K562 (cell line): ENCODE measurements around the gene TRAPPC8. TPM values are rescaled to one million over a fixed set of nuclear protein-coding genes. Genes with fewer than 3 reads are reported as not detected.

ENCODE experiments used
- ATAC-seq: fragments of 200-7000 bp; cut with Tn5 transposase; 3 replicates; pipeline ENCODE4 v1.9.1; 2020; ENCODE audit warnings: moderate library complexity
- BruUV-seq: library from RNA; stranded (reverse); fragments of 400-500 nt; replicated peaks from 2 replicates; lab custom pipeline; 2021; lab: Mats Ljungman, UMichigan
- CTCF ChIA-PET: fragments of 300-600 bp; formaldehyde crosslinking; extraction: SDS; loops from one replicate; lab custom pipeline; 2021; ENCODE audit warnings: low intra/inter-chr PET ratio; lab: Yijun Ruan, JAX
- POLR2A ChIA-PET: fragments of 300-600, 350-650 bp; sonication (Branson Sonifier 250); formaldehyde crosslinking; extraction: SDS; loops from one replicate; lab custom pipeline; 2021; ENCODE audit warnings: antibody characterized with exemption, inconsistent platforms; lab: Yijun Ruan, JAX
- DNase-seq, 4 experiments: peaks; one replicate each; pipeline versions ENCODE4 v3.0.0 to v3.0.0-alpha.2; 2011 to 2018; ENCODE audit warnings: low spot score in 3 of 4, mixed read lengths in 3 of 4; ENCODE audit errors: extremely low read depth in 1 of 4
- FAIRE-seq: peaks from 2 replicates; lab custom pipeline; 2011; peaks lifted over from hg19 to GRCh38; lab: Jason Lieb, UNC
- H2AFZ ChIP-seq: 2 replicates; pipeline ENCODE4 v1.6.0; 2011; ENCODE audit warnings: low read depth, low read length, control low read depth, inconsistent platforms
- H3K27ac ChIP-seq: fragments of 200-600 bp; 3 replicates; pipeline ENCODE4 v1.8.0; 2011; ENCODE audit warnings: low read depth, mild to moderate bottlenecking, control low read depth, inconsistent platforms, low read length, moderate library complexity, mixed read lengths; ENCODE audit errors: extremely low read depth
- H3K27me3 ChIP-seq, 2 experiments: fragments of 300-600 bp in 1 of 2; 2 replicates in 1 of 2; 3 replicates in 1 of 2; pipeline versions ENCODE4 v1.6.0 to v1.8.0; 2011; ENCODE audit warnings: inconsistent platforms in 2 of 2, low read length in 2 of 2, mild to moderate bottlenecking in 1 of 2, mixed read lengths in 1 of 2, moderate library complexity in 1 of 2; ENCODE audit not compliant: control insufficient read depth in 2 of 2, insufficient read depth in 2 of 2
- H3K36me3 ChIP-seq: fragments of 300-600 bp; 3 replicates; pipeline ENCODE4 v1.8.0; 2011; ENCODE audit warnings: mild to moderate bottlenecking, low read length, inconsistent platforms; ENCODE audit not compliant: control insufficient read depth, insufficient read depth
- H3K4me1 ChIP-seq, 2 experiments: fragments of 200-600 bp in 1 of 2; replicated peaks in 1 of 2; 2 replicates in 1 of 2; 3 replicates in 1 of 2; pipeline versions ENCODE4 v1.5.1 to v1.8.0; 2011; ENCODE audit warnings: inconsistent platforms in 2 of 2, low read length in 2 of 2, mild to moderate bottlenecking in 1 of 2, mixed read lengths in 1 of 2, moderate library complexity in 1 of 2; ENCODE audit not compliant: control insufficient read depth in 2 of 2, insufficient read depth in 2 of 2
- H3K4me2 ChIP-seq: 2 replicates; pipeline ENCODE4 v1.6.1; 2011; ENCODE audit warnings: low read length, control low read depth, inconsistent platforms, mixed read lengths; ENCODE audit not compliant: insufficient read depth
- H3K4me3 ChIP-seq: fragments of 200-600 bp; sonication (generic), shearing (Covaris generic); 2 replicates; pipeline ENCODE4 v1.5.1; 2016; ENCODE audit warnings: control low read depth, inconsistent platforms
- H3K79me2 ChIP-seq: fragments of 200-600 bp; 3 replicates; pipeline ENCODE4 v1.8.0; 2011; ENCODE audit warnings: low read length, inconsistent platforms; ENCODE audit not compliant: control insufficient read depth, insufficient read depth
- H3K9ac ChIP-seq, 2 experiments: 2 replicates each; pipeline versions ENCODE4 v1.6.0 to v1.6.1; 2011; ENCODE audit warnings: low read depth in 2 of 2, low read length in 2 of 2, control low read depth in 1 of 2, inconsistent platforms in 1 of 2, mild to moderate bottlenecking in 1 of 2, mixed read lengths in 1 of 2; ENCODE audit not compliant: insufficient read depth in 1 of 2
- H3K9me1 ChIP-seq: one replicate; pipeline ENCODE4 v1.6.0; 2011; ENCODE audit warnings: inconsistent platforms, mild to moderate bottlenecking, low read length, moderate library complexity; ENCODE audit not compliant: control insufficient read depth, insufficient read depth
- H3K9me3 ChIP-seq: replicated peaks from 2 replicates; pipeline ENCODE4 v1.5.1; 2011; ENCODE audit warnings: low read depth, low read length, inconsistent platforms; ENCODE audit not compliant: control insufficient read depth, insufficient read depth
- H4K20me1 ChIP-seq: replicated peaks from 2 replicates; pipeline ENCODE4 v1.6.1; 2011; ENCODE audit warnings: low read length, inconsistent platforms, mixed read lengths; ENCODE audit not compliant: control insufficient read depth, insufficient read depth
- MYBL2 ChIP-seq, 2 experiments: fragments of 450-650 bp in 1 of 2; sonication (generic) in 1 of 2; formaldehyde crosslinking in 1 of 2; IDR thresholded peaks; 2 replicates each; pipeline versions ENCODE4 v1.6.1 to v1.8.1; 2017 to 2022; ENCODE audit warnings: borderline replicate concordance in 1 of 2, inconsistent platforms in 1 of 2, low read depth in 1 of 2, mild to moderate bottlenecking in 1 of 2, missing genetic modification reagents in 1 of 2, moderate library complexity in 1 of 2
- NFE2L1 ChIP-seq: fragments of 450-650 bp; IDR thresholded peaks from 2 replicates; pipeline ENCODE4 v1.6.1; 2016; ENCODE audit warnings: missing genetic modification characterization, low read depth, mild to moderate bottlenecking, missing compliant biosample characterization, moderate library complexity, borderline replicate concordance
- NFXL1 ChIP-seq: fragments of 450-650 bp; formaldehyde crosslinking; IDR thresholded peaks from 2 replicates; pipeline ENCODE4 v1.4.0; 2021; ENCODE audit warnings: mild to moderate bottlenecking
- SMAD3 ChIP-seq: fragments of 450-650 bp; formaldehyde crosslinking; conservative IDR thresholded peaks from 2 replicates; pipeline ENCODE4 v1.4.0; 2020; ENCODE audit warnings: mild to moderate bottlenecking
- SREBF1 ChIP-seq: fragments of 150-350 bp; IDR thresholded peaks from 2 replicates; pipeline ENCODE4 v1.6.1; 2014; ENCODE audit warnings: antibody characterized with exemption, low read depth, low read length, borderline replicate concordance
- STAT5B ChIP-seq: fragments of 250-450 bp; sonication (Bioruptor Pico); IDR thresholded peaks from 2 replicates; pipeline ENCODE4 v1.8.0; 2021; ENCODE audit warnings: mild to moderate bottlenecking, inconsistent platforms
- WGBS: fragments of 100-300 bp; shearing (Covaris generic); methylation state at CpG from one replicate; pipeline ENCODE4 v1.1.6; 2016; ENCODE audit warnings: low coverage, mixed read lengths; ENCODE audit not compliant: insufficient coverage; ENCODE audit errors: missing lambda C conversion rate; 5-methylcytosine and 5-hydroxymethylcytosine counted together
- in situ Hi-C: fragments of 300-500 bp; cut with MboI; formaldehyde crosslinking; loops from 4 replicates; pipeline ENCODE4 v1.15.0; 2018; ENCODE audit warnings: inconsistent platforms, mixed read lengths
- intact Hi-C: fragments of 100-400 bp; cut with micrococcal nuclease; formaldehyde crosslinking; loops from 2 replicates; pipeline ENCODE4 v1.14.2; 2022
- polyA plus RNA-seq, 8 experiments: library from polyadenylated mRNA; depleted of rRNA in 4 of 8; stranded (reverse) in 5 of 8; unstranded in 3 of 8; fragments of >200 nt; fragmentation: Nextera tagmentation in 2 of 8; fragmentation: Illumina TruSeq in 1 of 8; extraction: Ambion mirVana in 2 of 8; extraction: Trizol in 1 of 8; gene quantifications; 2 replicates each; pipeline versions ENCODE4 v1.2.1 to v1.2.3, GENCODE V29; 2011 to 2014; ENCODE audit warnings: inconsistent platforms in 1 of 8, missing spikeins in 1 of 8
- total RNA-seq, 7 experiments: library from RNA; depleted of rRNA in 6 of 7; stranded (reverse); fragments of >200 nt in 6 of 7; fragmentation: Illumina TruSeq in 2 of 7; extraction: Trizol in 2 of 7; gene quantifications; 2 replicates each; pipeline versions ENCODE4 v1.2.1 to v1.2.3, GENCODE V29; 2011 to 2021; ENCODE audit warnings: low replicate concordance in 1 of 7
- TF ChIP-seq, protein P1 (sequence below): fragments of 150-350 bp; IDR thresholded peaks from 2 replicates; pipeline ENCODE4 v1.6.1; 2014; ENCODE audit warnings: low read depth, mild to moderate bottlenecking, low read length, borderline replicate concordance
- TF ChIP-seq, protein P2 (sequence below): sonication (generic); formaldehyde crosslinking; IDR thresholded peaks from 2 replicates; pipeline ENCODE4 v1.8.1; 2022; ENCODE audit warnings: missing genetic modification reagents
- TF ChIP-seq, protein P3 (sequence below): fragments of 250-450 bp; sonication (Bioruptor Pico); IDR thresholded peaks from 2 replicates; pipeline ENCODE4 v1.4.0; 2020; ENCODE audit warnings: mild to moderate bottlenecking, moderate library complexity, borderline replicate concordance

TRAPPC8 gene
- total and polyA plus RNA-seq, 9 of the 15 experiments (the other 6 are each of a cell fraction or from before 2014, with no cell fraction given): 20.1 to 111 (median 35.6) TPM

DNA sequence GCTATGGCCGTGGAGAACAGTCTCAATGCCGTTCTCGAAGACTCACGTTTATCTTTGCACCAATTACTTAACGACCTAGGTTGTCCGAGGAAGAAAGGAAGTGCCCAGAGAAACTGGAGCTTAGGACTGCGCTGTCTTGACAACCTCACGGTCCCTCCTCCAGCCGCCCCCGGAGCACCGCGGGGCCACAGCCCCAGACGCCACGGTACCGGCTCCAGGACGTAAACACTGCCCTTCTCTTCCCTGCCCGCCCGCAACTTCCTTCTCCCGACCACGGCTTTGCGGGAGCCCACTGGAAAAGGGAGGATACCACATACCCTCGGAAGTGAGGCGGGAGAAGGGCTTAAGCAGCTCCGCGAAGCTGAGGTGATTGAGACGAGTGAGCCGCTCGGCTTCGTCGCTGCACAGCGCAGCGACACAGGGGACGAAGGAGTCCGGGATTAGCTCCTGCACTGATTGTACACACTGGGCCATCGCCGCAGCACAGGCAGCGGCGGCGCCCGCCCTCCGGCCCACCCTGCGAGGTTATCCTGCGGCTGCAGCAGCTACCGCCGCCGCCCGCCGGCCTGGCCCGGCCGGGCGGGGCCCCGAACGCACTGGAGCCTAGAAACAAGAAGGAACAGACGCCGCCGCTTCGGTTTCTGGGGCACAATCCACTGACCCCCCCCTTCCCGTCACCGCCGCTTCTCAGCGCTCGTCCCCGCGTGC lies 483 bp downstream of the TRAPPC8 start (continued):
- TF ChIP-seq, protein P1, sequence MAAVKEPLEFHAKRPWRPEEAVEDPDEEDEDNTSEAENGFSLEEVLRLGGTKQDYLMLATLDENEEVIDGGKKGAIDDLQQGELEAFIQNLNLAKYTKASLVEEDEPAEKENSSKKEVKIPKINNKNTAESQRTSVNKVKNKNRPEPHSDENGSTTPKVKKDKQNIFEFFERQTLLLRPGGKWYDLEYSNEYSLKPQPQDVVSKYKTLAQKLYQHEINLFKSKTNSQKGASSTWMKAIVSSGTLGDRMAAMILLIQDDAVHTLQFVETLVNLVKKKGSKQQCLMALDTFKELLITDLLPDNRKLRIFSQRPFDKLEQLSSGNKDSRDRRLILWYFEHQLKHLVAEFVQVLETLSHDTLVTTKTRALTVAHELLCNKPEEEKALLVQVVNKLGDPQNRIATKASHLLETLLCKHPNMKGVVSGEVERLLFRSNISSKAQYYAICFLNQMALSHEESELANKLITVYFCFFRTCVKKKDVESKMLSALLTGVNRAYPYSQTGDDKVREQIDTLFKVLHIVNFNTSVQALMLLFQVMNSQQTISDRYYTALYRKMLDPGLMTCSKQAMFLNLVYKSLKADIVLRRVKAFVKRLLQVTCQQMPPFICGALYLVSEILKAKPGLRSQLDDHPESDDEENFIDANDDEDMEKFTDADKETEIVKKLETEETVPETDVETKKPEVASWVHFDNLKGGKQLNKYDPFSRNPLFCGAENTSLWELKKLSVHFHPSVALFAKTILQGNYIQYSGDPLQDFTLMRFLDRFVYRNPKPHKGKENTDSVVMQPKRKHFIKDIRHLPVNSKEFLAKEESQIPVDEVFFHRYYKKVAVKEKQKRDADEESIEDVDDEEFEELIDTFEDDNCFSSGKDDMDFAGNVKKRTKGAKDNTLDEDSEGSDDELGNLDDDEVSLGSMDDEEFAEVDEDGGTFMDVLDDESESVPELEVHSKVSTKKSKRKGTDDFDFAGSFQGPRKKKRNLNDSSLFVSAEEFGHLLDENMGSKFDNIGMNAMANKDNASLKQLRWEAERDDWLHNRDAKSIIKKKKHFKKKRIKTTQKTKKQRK: no peak
- no peak for TF ChIP-seq NFE2L1 (tag)
- TF ChIP-seq SREBF1: no peak

DNA sequence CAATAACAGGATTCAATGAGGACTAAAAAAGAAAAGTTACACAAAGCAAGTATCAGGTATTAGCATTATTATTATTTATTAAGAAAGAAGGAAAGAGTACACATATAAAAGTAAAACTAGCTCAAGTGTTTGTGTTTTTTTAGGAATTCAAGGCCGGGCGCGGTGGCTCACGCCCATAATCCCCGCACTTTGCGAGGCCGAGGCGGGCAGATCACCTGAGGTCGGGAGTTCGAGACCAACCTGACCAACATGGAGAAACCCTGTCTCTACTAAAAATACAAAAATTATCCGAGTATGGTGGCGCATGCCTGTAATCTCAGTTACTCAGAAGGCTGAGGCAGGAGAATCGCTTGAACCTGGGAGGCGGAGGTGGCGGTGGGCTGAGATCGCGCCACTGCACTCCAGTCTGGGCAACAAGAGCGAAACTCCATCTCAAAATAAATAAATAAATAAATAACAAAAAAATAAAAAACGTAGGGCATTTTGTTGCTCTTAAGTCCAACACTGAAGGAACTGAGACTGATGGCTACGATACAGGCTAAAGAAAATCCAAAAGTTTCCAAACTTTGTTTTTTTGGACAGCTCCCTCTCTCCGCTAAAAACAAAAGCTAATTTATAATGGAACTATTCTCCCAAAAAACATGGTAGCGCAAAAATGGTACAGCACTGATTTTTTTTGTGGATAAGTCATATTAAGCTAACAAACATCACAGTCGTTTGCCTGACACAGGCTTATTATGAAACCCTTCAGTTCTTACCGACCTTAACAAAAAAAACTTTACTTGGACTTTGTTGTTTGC lies 1.7 kb downstream of the TRAPPC8 start:
- Histone ChIP-seq H4K20me1 (0 out of 2 replicates have a peak, but pooled peaks cover 10% of the 10 kb centered on the region), H3K27me3 (no peaks in the 10 kb centered on the region), H3K4me3 (peak overlapping the region; percentile 93), H3K36me3 (peaks cover 26% of the 10 kb centered on the region), H3K9ac (peak overlapping the region in 1 of 2 experiments; percentile 90; a peak in 3 of 4 replicates), H3K9me3 (no peaks in the 10 kb centered on the region), H3K4me1 (peaks cover 17 to 23% of the 10 kb centered on the region in 2 experiments; a peak in 4 of 5 replicates), H2AFZ (no peak overlapping the region), H3K9me1 (no peaks in the 10 kb centered on the region), H3K79me2 (peaks cover 75% of the 10 kb centered on the region), H3K27ac (no peak overlapping the region), H3K4me2 (peak overlapping the region; percentile 98)
- BruUV-seq: no TSS peak
- ATAC-seq: no peak
- no peak for FAIRE-seq
- WGBS: 75% methylated on average over 24 of the region's 24 CpGs
- ChIA-PET POLR2A (interaction anchor here (0.7 to 2.4 kb wide), 10 partner anchors 9 to 152 kb away, joined by 3 to 20 read pairs (median 4); no protein-coding TSS in a partner anchor), CTCF (no interaction called here)
- intact Hi-C loops (loop anchor here (5.0 kb wide), 2 partner anchors 151 to 196 kb away; partner anchors contain the start of gene RNF138), in situ Hi-C loops (no loop called here)
- DNase-seq: no peak
- TF ChIP-seq NFXL1 (CRISPR knock-in tag) (no peak), STAT5B (CRISPR knock-in tag) (no peak), MYBL2 (IDR thresholded peaks at IDR 0.05; ENCODE audit: low read depth) (no peak), MYBL2 (CRISPR knock-in tag; IDR thresholded peaks at IDR 0.05; ENCODE audit: borderline replicate concordance) (no peak), SMAD3 (CRISPR knock-in tag) (no peak)
- TF ChIP-seq, protein P2, sequence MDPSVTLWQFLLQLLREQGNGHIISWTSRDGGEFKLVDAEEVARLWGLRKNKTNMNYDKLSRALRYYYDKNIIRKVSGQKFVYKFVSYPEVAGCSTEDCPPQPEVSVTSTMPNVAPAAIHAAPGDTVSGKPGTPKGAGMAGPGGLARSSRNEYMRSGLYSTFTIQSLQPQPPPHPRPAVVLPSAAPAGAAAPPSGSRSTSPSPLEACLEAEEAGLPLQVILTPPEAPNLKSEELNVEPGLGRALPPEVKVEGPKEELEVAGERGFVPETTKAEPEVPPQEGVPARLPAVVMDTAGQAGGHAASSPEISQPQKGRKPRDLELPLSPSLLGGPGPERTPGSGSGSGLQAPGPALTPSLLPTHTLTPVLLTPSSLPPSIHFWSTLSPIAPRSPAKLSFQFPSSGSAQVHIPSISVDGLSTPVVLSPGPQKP (CRISPR knock-in tag): no peak
- TF ChIP-seq, protein P3, sequence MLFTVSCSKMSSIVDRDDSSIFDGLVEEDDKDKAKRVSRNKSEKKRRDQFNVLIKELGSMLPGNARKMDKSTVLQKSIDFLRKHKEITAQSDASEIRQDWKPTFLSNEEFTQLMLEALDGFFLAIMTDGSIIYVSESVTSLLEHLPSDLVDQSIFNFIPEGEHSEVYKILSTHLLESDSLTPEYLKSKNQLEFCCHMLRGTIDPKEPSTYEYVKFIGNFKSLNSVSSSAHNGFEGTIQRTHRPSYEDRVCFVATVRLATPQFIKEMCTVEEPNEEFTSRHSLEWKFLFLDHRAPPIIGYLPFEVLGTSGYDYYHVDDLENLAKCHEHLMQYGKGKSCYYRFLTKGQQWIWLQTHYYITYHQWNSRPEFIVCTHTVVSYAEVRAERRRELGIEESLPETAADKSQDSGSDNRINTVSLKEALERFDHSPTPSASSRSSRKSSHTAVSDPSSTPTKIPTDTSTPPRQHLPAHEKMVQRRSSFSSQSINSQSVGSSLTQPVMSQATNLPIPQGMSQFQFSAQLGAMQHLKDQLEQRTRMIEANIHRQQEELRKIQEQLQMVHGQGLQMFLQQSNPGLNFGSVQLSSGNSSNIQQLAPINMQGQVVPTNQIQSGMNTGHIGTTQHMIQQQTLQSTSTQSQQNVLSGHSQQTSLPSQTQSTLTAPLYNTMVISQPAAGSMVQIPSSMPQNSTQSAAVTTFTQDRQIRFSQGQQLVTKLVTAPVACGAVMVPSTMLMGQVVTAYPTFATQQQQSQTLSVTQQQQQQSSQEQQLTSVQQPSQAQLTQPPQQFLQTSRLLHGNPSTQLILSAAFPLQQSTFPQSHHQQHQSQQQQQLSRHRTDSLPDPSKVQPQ (CRISPR knock-in tag): no peak
